OCI-LY3 (cell line): Measurements from ENCODE around the gene BRWD1.

Experiments used
- H2AFZ ChIP-seq: fragments of 200-600, 300-600 bp; shearing (Covaris generic); 2 replicates; pipeline ENCODE4 v1.6.0; 2014; ENCODE audit warnings: antibody characterized with exemption, low read depth, low read length
- H3K27ac ChIP-seq: fragments of 200-600, 300-600 bp; sonication (generic); 2 replicates; pipeline ENCODE4 v1.5.1; 2014; ENCODE audit warnings: mild to moderate bottlenecking, low read length, moderate library complexity, mixed read lengths
- H3K27me3 ChIP-seq: fragments of 200-600, 300-600 bp; sonication (generic); 2 replicates; pipeline ENCODE4 v1.6.1; 2014; ENCODE audit warnings: low read depth, low read length, mixed read lengths
- H3K36me3 ChIP-seq: fragments of 200-600, 300-600 bp; sonication (generic); replicated peaks from 2 replicates; pipeline ENCODE3; 2014; ENCODE audit warnings: low read depth, low read length, mixed read lengths
- H3K4me1 ChIP-seq: fragments of 300-600, 200-600 bp; sonication (generic); 2 replicates; pipeline ENCODE4 v1.6.1; 2014; ENCODE audit warnings: low read length, mixed read lengths
- H3K4me2 ChIP-seq: fragments of 200-600, 300-600 bp; sonication (generic); 2 replicates; pipeline ENCODE4 v1.6.1; 2014; ENCODE audit warnings: low read length, mixed read lengths
- H3K4me3 ChIP-seq: fragments of 300-600, 200-600 bp; sonication (generic); 2 replicates; pipeline ENCODE4 v1.5.1; 2014; ENCODE audit warnings: antibody characterized with exemption, mild to moderate bottlenecking, low read length, moderate library complexity
- H3K79me2 ChIP-seq: fragments of 300-600, 200-600 bp; shearing (Covaris generic); 2 replicates; pipeline ENCODE4 v1.6.1; 2014; ENCODE audit warnings: mild to moderate bottlenecking, low read length, mixed read lengths
- H3K9ac ChIP-seq: fragments of 300-600, 200-600 bp; shearing (Covaris generic); 2 replicates; pipeline ENCODE4 v1.6.0; 2014; ENCODE audit warnings: mild to moderate bottlenecking, low read length, moderate library complexity
- H3K9me3 ChIP-seq: fragments of 200-600, 300-600 bp; shearing (Covaris generic); 2 replicates; pipeline ENCODE4 v1.6.1; 2014; ENCODE audit warnings: low read length, mixed read lengths; ENCODE audit not compliant: insufficient read depth
- H4K20me1 ChIP-seq: fragments of 200-600, 300-600 bp; sonication (generic); 2 replicates; pipeline ENCODE4 v1.6.1; 2016; ENCODE audit warnings: low read length, mixed read lengths; ENCODE audit not compliant: insufficient read depth
- CTCF ChIP-seq: fragments of 200-600, 300-600 bp; sonication (generic); IDR thresholded peaks from 2 replicates; pipeline ENCODE4 v1.5.1; 2014; ENCODE audit warnings: antibody characterized with exemption, low read length, low read depth
- EZH2phosphoT487 ChIP-seq: fragments of 200-600 bp; shearing (Covaris generic); IDR thresholded peaks from 2 replicates; pipeline ENCODE4 v1.6.1; 2018; ENCODE audit warnings: antibody characterized with exemption, mixed run types, low read depth

BRWD1 gene

DNA sequence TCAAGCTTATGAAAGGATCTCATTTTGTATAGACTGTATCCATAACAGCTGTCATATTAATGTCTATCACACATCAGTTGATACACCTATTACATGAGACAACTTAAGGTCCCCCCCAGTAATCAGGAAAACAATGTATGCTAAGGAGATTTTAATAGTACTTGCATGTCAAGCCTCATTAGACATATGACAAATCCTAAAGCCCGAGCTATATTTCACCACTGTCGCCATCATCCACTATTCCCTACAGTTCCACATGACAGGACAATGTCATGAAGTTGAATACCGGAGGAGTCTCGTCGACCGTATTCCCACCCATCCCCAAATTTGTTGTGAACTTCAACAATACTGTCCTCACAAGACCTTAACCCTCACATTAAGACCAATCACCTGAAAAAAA lies 32.0 kb upstream of the BRWD1 start:
- H3K9me3 ChIP-seq = no peaks in the 10 kb centered on the region
- H2AFZ ChIP-seq = no peak overlapping the region
- H3K4me1 ChIP-seq = peaks cover 20% of the 10 kb centered on the region
- H3K9ac ChIP-seq = no peak overlapping the region
- H3K4me2 ChIP-seq = no peak overlapping the region
- peaks cover 22% of the 10 kb centered on the region for H4K20me1 ChIP-seq
- H3K36me3 ChIP-seq = peaks cover 46% of the 10 kb centered on the region
- H3K27me3 ChIP-seq = no peaks in the 10 kb centered on the region
- no peak overlapping the region for H3K27ac ChIP-seq
- no peak overlapping the region for H3K4me3 ChIP-seq
- peaks cover 42% of the 10 kb centered on the region for H3K79me2 ChIP-seq
- TF ChIP-seq CTCF (no peak), EZH2phosphoT487 (no peak)

- no peak overlapping the region for H3K9ac ChIP-seq
- H3K4me2 ChIP-seq = no peak overlapping the region
- peaks cover 37% of the 10 kb centered on the region for H3K79me2 ChIP-seq
- TF ChIP-seq EZH2phosphoT487 (no peak), CTCF (no peak)
- no peak overlapping the region for H3K4me3 ChIP-seq
- H3K27me3 ChIP-seq = no peaks in the 10 kb centered on the region
- no peak overlapping the region for H2AFZ ChIP-seq
- H3K4me1 ChIP-seq = peaks cover 16% of the 10 kb centered on the region
- H3K27ac ChIP-seq = no peak overlapping the region
- H3K36me3 ChIP-seq = peaks cover 46% of the 10 kb centered on the region
- H3K9me3 ChIP-seq = no peaks in the 10 kb centered on the region
- H4K20me1 ChIP-seq = peaks cover 22% of the 10 kb centered on the region
Observed at GRCh38 chr21:39344848-39345247, 31.4 kb upstream of the BRWD1 start.

- peaks cover 32% of the 10 kb centered on the region for H3K36me3 ChIP-seq
- no peaks in the 10 kb centered on the region for H3K27me3 ChIP-seq
- H3K9me3 ChIP-seq = no peaks in the 10 kb centered on the region
- TF ChIP-seq CTCF (no peak), EZH2phosphoT487 (no peak)
- no peak overlapping the region for H3K9ac ChIP-seq
- no peak overlapping the region for H3K4me2 ChIP-seq
- H3K27ac ChIP-seq = no peak overlapping the region
- peaks cover 12% of the 10 kb centered on the region for H4K20me1 ChIP-seq
- peaks cover 15% of the 10 kb centered on the region for H3K79me2 ChIP-seq
- no peak overlapping the region for H2AFZ ChIP-seq
- peaks cover 4% of the 10 kb centered on the region for H3K4me1 ChIP-seq
- no peak overlapping the region for H3K4me3 ChIP-seq
Observed at GRCh38 chr21:39341249-39341923, 28.0 kb upstream of the BRWD1 start.

GRCh38 chr21:39340687-39341086 lies 27.3 kb upstream of the BRWD1 start:
- Histone ChIP-seq H3K27ac (no peak overlapping the region), H3K4me1 (no peaks in the 10 kb centered on the region), H4K20me1 (peaks cover 5% of the 10 kb centered on the region), H3K36me3 (peaks cover 25% of the 10 kb centered on the region), H3K4me2 (no peak overlapping the region), H3K4me3 (no peak overlapping the region), H2AFZ (no peak overlapping the region), H3K79me2 (peaks cover 8% of the 10 kb centered on the region), H3K27me3 (no peaks in the 10 kb centered on the region), H3K9ac (no peak overlapping the region), H3K9me3 (no peaks in the 10 kb centered on the region)
- no peak for TF ChIP-seq CTCF
